HG02759 (cell line): ENCODE measurements around the gene PRRT1.
"Not testable (repeated sequence)": the region's sequence is repeated elsewhere in the genome, so short reads cannot be mapped to it uniquely, and the experiment has no call there.

ENCODE experiments used
- ATAC-seq: cut with Tn5 transposase; IDR thresholded peaks from one replicate; pipeline ENCODE4 v1.9.1; 2021; ENCODE audit warnings: mild to moderate bottlenecking, moderate library complexity; ENCODE audit not compliant: unreplicated experiment

Gene PRRT1

GRCh38 chr6:32152769-32153563 is 1.2 kb upstream of the PRRT1 start:
- ATAC-seq, result no peak

GRCh38 chr6:32151181-32151862 is 417 bp downstream of the PRRT1 start:
- no peak for ATAC-seq

- ATAC-seq, result no peak
These were observed 1.5 kb downstream of the PRRT1 start for GRCh38 chr6:32149932-32150870.

GRCh38 chr6:32149092-32149755 is 2.5 kb downstream of the PRRT1 start:
- ATAC-seq, result no peak

- ATAC-seq, result no peak
These were observed 3.2 kb downstream of the PRRT1 start for GRCh38 chr6:32148289-32149091.

GRCh38 chr6:32147401-32148132 is 4.2 kb downstream of the PRRT1 start:
- no peak for ATAC-seq

GRCh38 chr6:32146687-32147086 is 5.1 kb downstream of the PRRT1 start:
- no peak for ATAC-seq

- no peak for ATAC-seq
These were observed 5.5 kb downstream of the PRRT1 start for GRCh38 chr6:32146287-32146686.

- ATAC-seq, result not testable (repeated sequence)
These were observed 7.5 kb downstream of the PRRT1 start for GRCh38 chr6:32144238-32144637.

GRCh38 chr6:32140420-32141046 is 11.2 kb downstream of the PRRT1 start:
- no peak for ATAC-seq

- ATAC-seq, result no peak
These were observed 12.1 kb downstream of the PRRT1 start for GRCh38 chr6:32139590-32139989.

- no peak for ATAC-seq
These were observed 14.3 kb downstream of the PRRT1 start for GRCh38 chr6:32137454-32137853.

GRCh38 chr6:32133786-32134185 is 18.0 kb downstream of the PRRT1 start:
- no peak for ATAC-seq

GRCh38 chr6:32132110-32132509 is 19.6 kb downstream of the PRRT1 start:
- no peak for ATAC-seq

- ATAC-seq, result no peak
These were observed 20.2 kb downstream of the PRRT1 start for GRCh38 chr6:32131439-32131948.

GRCh38 chr6:32129297-32130088 is 22.2 kb downstream of the PRRT1 start:
- ATAC-seq, result no peak

GRCh38 chr6:32128751-32129296 is 22.9 kb downstream of the PRRT1 start:
- ATAC-seq, result no peak
